HL-60/S4 treated with phorbol 12-myristate 13-acetate at 8.2 ng/mL for 4 days and 3 days (cell line): ENCODE results near the gene VAC14.

Source experiments
- in situ Hi-C: fragments of 300-500 bp; cut with MboI; formaldehyde crosslinking; loops from 2 replicates; pipeline ENCODE4 v1.15.0; 2022; ENCODE audit warnings: low sequenced_read_pairs

VAC14 gene

GRCh38 chr16:70764632-70765031 lies 36.3 kb downstream of the VAC14 start:
- in situ Hi-C loops: no loop called here

- in situ Hi-C loops: no loop called here
Observed at GRCh38 chr16:70760221-70760620, 40.7 kb downstream of the VAC14 start.

GRCh38 chr16:70759666-70760065 lies 41.3 kb downstream of the VAC14 start:
- in situ Hi-C loops: no loop called here

- in situ Hi-C loops: no loop called here
Observed at GRCh38 chr16:70758786-70759185, 42.2 kb downstream of the VAC14 start.

GRCh38 chr16:70757183-70757582 lies 43.8 kb downstream of the VAC14 start:
- in situ Hi-C loops: no loop called here

GRCh38 chr16:70756071-70756470 lies 44.9 kb downstream of the VAC14 start:
- in situ Hi-C loops: no loop called here

- in situ Hi-C loops: no loop called here
Observed at GRCh38 chr16:70754851-70755600, 45.9 kb downstream of the VAC14 start.

GRCh38 chr16:70754371-70754770 lies 46.6 kb downstream of the VAC14 start:
- in situ Hi-C loops: no loop called here

- in situ Hi-C loops: no loop called here
Observed at GRCh38 chr16:70753694-70754325, 47.1 kb downstream of the VAC14 start.

- in situ Hi-C loops: no loop called here
Observed at GRCh38 chr16:70753228-70753627, 47.7 kb downstream of the VAC14 start.

- in situ Hi-C loops: no loop called here
Observed at GRCh38 chr16:70752426-70752825, 48.5 kb downstream of the VAC14 start.

GRCh38 chr16:70751593-70751992 lies 49.4 kb downstream of the VAC14 start:
- in situ Hi-C loops: no loop called here

GRCh38 chr16:70750893-70751467 lies 50.0 kb downstream of the VAC14 start:
- in situ Hi-C loops: no loop called here

GRCh38 chr16:70749681-70750601 lies 51.0 kb downstream of the VAC14 start:
- in situ Hi-C loops: no loop called here

GRCh38 chr16:70749006-70749678 lies 51.8 kb downstream of the VAC14 start:
- in situ Hi-C loops: no loop called here

GRCh38 chr16:70747703-70748631 lies 53.0 kb downstream of the VAC14 start:
- in situ Hi-C loops: no loop called here

- in situ Hi-C loops: no loop called here
Observed at GRCh38 chr16:70746708-70747424, 54.1 kb downstream of the VAC14 start.

GRCh38 chr16:70746040-70746707 lies 54.8 kb downstream of the VAC14 start:
- in situ Hi-C loops: no loop called here
